Left ventricle myocardium superior (tissue), 1 donor: ENCODE measurements around the gene CNGA4. TPM values are rescaled to one million over a fixed set of nuclear protein-coding genes. Genes with fewer than 3 reads are reported as not detected.

Experiments
- ATAC-seq: fragments of 200-7000 bp; cut with Tn5 transposase; one replicate; pipeline ENCODE4 v1.9.1; 2020; ENCODE audit warnings: mild to moderate bottlenecking, moderate library complexity
- DNase-seq: peaks from one replicate; pipeline ENCODE4 v3.0.0-alpha.2; 2020
- intact Hi-C: fragments of 100-400 bp; cut with micrococcal nuclease; formaldehyde crosslinking; loops from one replicate; pipeline ENCODE4 v1.11.0; 2022
- long read RNA-seq: library from polyadenylated mRNA; unstranded; transcript quantifications from one replicate; pipeline ENCODE4 v2.0.0, GENCODE V29; 2021
- total RNA-seq: library from RNA; stranded (reverse); fragmentation: NEBNext Ultra II Directional; extraction: Animal tissue kit (Norgen Biotek cat#: 25700); gene quantifications from one replicate; pipeline ENCODE4 v1.2.1, GENCODE V29; 2021
- donor health status: DM: no; HTN: yes; CAD: no; lungs with severe emphysema.

The CNGA4 gene
- total RNA-seq: not detected
- long read RNA-seq: 0 reads

DNA sequence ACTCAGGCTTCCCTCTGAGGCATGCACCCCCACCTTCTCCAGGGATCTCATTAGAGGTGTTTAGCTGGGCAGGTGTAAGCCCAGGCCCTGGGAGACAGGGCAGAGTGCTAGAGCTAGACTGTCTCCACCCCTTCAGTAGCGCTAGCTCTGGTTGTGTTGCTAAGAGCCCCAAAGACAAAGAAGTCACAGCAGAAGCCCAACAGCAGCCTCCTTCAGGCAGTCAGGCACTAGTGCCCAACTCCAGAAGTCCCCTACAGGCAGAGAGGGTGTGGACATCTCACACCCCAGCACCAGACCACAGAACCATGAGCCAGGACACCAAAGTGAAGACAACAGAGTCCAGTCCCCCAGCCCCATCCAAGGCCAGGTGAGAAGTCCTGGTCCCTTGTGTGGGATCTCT, at the start of gene CNGA4:
TSS of gene CNGA4 (plus strand) at position 188 of the 400 bp plus-strand sequence. CDS start at position 306, 118 bp downstream.
- DNase-seq: no peak
- ATAC-seq: no peak
- intact Hi-C loops: loop anchor here (10.0 kb wide), 1 partner anchor 76 kb away; no protein-coding TSS in a partner anchor

DNA sequence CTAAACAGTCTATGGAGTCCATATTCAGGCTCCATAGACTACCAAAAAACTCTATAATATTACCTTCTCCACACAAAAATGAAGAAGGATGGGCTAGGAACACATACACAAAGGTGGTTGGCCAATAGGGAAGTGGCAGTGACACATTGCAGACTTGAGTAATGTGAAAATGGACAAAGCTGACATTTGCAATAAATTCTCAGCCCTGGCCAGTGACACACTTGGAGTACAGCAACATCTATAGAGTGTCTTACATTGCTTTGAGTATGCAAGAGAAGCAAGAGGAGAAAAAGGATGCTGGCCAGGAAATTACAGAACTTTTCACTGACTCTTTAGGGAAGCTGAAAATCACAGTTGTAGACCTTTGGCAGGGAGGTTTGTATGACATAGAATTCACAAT, 47.1 kb upstream of the CNGA4 start:
- ATAC-seq: no peak
- DNase-seq: no peak
- intact Hi-C loops: no loop called here

- no peak for DNase-seq
- intact Hi-C loops: no loop called here
- no peak for ATAC-seq
These were observed 44.8 kb upstream of the CNGA4 start for GRCh38 chr11:6194065-6194581.

- intact Hi-C loops: no loop called here
- DNase-seq (no peak), ATAC-seq (no peak)
These were observed 42.5 kb upstream of the CNGA4 start for GRCh38 chr11:6196396-6196795.

DNA sequence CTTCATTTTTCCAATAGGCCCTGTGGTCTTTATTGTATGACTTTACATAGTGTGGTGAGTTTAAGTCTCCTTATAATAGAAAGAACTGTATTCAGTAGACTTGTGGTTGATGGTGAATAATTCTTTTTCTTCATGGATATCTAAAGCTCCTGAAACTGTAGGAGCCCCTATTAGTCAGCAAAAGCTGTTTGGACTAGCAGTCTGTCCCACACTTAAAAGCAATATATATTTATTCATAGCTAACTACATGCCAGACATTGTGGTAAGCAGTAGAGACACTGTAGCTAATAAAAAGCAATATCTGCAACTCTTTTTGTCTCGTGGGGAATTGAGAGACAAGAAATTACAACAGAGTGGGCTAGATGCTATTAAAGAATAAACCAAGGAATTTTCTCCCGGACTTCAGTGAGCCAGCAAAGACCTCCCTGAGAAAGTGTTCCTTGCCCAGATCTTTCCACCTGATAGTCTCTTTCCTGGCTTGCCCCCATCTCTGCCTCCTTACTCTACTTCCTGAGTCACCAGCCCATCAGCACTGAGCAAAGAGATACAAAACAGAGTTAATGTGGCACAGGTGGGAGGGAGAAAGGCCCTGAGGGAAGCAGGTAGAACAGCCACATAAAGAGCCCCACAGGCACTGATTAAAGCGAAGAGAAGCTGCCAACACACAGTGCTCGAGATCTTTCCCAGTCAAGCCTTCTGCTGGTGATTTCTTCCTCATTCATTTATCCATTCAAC, 41.3 kb upstream of the CNGA4 start:
- ATAC-seq (no peak), DNase-seq (no peak)
- intact Hi-C loops: no loop called here

GRCh38 chr11:6199174-6199810, 39.6 kb upstream of the CNGA4 start, which contains the start of gene OR52W1:
Gene OR52W1, plus strand, starts transcription at chr11:6199224. Its CDS starts 0 bp downstream, at chr11:6199224.
- DNase-seq (no peak), ATAC-seq (no peak)
- intact Hi-C loops: no loop called here

GRCh38 chr11:6200975-6201374, 37.9 kb upstream of the CNGA4 start:
- DNase-seq (peak; percentile 57), ATAC-seq (peak; percentile 61)
- intact Hi-C loops: no loop called here

GRCh38 chr11:6201481-6201880, 37.4 kb upstream of the CNGA4 start:
- intact Hi-C loops: no loop called here
- ATAC-seq (no peak), DNase-seq (no peak)

- ATAC-seq (no peak), DNase-seq (no peak)
- intact Hi-C loops: no loop called here
These were observed 36.8 kb upstream of the CNGA4 start for GRCh38 chr11:6202041-6202440.

GRCh38 chr11:6203327-6203726, 35.6 kb upstream of the CNGA4 start:
- intact Hi-C loops: no loop called here
- DNase-seq (no peak), ATAC-seq (no peak)

GRCh38 chr11:6204706-6205105, 34.2 kb upstream of the CNGA4 start:
- DNase-seq (no peak), ATAC-seq (no peak)
- intact Hi-C loops: no loop called here

- ATAC-seq (no peak), DNase-seq (no peak)
- intact Hi-C loops: no loop called here
These were observed 33.5 kb upstream of the CNGA4 start, which contains the start of gene C11orf42 for GRCh38 chr11:6205366-6205765. Gene C11orf42, plus strand, starts transcription at chr11:6205557. Its CDS starts 59 bp downstream, at chr11:6205616.

DNA sequence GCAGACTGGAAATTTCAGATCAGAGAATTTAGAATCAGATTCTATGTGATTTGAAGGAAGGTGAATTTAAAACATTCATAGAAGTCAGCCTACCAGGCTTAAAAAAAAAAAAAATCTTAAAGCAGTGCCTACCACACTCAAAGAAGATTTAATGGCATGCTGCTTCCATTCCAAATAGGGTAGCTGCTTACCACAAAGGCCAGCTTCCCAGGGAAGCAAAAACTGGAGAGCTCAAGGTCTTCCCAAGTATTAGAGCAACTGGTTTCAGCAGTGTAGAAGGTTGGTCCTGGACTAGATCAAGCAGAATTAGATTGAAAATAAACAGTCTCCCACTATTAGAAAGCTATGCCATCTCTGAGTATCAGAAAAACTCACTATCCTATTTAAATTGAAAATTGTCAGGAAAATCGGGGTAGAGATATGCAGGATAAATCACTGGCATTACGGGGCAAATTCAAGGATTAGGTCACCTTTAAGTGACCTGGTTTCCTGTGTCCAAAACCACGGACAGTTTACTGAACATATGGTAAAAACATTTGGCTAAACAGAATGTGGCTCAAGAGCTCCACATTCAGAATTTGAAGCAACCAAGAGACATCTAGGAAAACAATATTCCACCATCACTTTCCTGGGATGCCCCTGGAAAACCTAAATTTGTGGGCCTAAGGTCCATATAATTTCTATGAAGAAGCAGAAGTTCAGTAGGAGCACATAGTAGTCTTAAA, 32.3 kb upstream of the CNGA4 start:
- intact Hi-C loops: no loop called here
- DNase-seq: no peak
- ATAC-seq: no peak

- DNase-seq: no peak
- ATAC-seq: no peak
- intact Hi-C loops: no loop called here
These were observed 29.1 kb upstream of the CNGA4 start for GRCh38 chr11:6209801-6210200.

GRCh38 chr11:6210274-6210955, 28.5 kb upstream of the CNGA4 start:
- DNase-seq: no peak
- intact Hi-C loops: no loop called here
- no peak for ATAC-seq

DNA sequence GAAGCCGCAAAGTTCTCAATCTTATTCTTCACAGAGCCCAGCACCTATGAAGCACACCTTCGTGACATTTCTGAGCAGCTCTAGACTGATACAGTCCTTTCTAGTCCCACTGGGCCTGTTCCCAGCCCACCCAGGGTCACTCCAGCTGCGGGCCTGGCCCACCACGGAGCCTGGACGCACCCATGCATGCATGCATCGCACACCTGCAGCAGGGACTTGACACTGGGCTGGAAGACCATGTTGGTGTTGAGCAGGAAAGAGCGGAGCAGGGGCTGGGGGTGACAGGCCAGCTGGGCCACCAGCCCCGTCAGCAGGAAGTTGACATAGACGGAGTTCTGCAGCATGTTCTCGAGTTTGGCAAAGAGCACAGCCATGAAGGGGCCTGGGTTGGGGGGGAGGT, 24.4 kb upstream of the CNGA4 start:
- DNase-seq (no peak), ATAC-seq (no peak)
- intact Hi-C loops: no loop called here

DNA sequence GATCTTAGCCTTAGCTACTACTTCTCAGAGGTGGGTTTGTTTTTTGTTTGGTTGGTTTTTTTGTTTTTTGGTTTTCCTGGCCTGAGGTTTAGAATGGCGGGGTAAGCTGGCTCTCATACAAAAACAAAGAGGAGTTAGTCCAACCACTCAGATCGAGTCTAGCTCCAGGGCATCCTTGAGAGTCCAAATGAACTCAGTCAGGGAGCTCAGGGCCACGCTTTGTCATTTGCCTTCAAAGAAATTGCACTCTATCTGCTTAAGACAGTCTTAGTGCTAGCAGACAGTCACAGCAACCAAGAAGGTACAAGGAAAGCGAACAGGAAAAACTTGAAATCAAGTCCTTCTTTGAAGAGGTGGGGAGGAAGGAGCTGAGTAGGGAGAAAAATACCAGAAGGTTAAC, 22.4 kb upstream of the CNGA4 start:
- DNase-seq (no peak), ATAC-seq (no peak)
- intact Hi-C loops: no loop called here

DNA sequence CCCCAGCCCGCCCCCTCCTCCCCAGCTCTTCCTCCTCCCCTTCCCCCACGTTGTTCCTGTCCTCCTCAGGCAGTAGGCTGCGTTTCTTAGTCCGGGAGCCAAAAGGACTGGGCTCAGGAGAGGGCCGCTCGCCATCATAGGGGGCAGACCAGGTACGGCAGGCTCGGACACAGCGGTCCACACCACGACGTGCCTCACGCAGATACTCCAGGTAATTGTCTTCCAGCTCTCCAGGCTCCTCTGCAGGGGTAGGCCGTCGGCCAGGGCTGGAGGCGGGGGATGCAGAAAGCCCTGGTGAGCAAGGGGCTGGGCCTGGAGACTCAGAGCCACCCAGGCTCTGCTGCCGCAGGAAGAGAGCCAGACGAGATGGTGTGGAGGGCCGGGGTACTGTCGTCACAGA, 21.2 kb upstream of the CNGA4 start:
- ATAC-seq (no peak), DNase-seq (no peak)
- intact Hi-C loops: no loop called here

DNA sequence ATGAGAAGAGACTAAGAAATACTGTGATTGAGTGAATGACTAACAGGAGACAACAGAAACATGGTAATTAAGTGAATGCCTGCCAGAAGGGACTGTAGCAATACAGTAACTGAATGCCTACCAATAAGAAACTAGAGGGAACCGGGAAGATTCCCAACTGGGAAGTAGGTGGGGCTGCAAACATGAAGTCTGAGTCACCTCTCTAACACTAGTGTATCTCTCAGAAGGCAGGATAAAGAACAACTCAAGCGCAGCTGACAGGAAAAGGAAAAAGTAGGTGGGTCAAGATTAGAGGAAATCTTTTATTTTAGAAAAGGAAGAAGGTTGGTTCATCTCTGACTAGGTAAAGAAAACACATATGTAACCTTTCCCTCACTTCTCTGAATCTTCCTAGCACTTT, 19.5 kb upstream of the CNGA4 start:
- intact Hi-C loops: no loop called here
- peak; percentile 68 for ATAC-seq
- no peak for DNase-seq
